ENCODE data around the gene METTL16.

GRCh38 chr17:2503627-2504026 lies 8.1 kb downstream of the METTL16 start:
- TF ChIP-seq JAZF1 (CRISPR knock-in tag; IDR thresholded peaks at IDR 0.05) (no peak), CTCF (IDR thresholded peaks at IDR 0.05) (no peak), TP53 (CRISPR knock-in tag; IDR thresholded peaks at IDR 0.05) (no peak), USF2 (CRISPR knock-in tag; IDR thresholded peaks at IDR 0.05) (no peak), MXD4 (CRISPR knock-in tag; IDR thresholded peaks at IDR 0.05; ENCODE audit: borderline replicate concordance) (no peak), IRF2 (CRISPR knock-in tag; IDR thresholded peaks at IDR 0.05; ENCODE audit: borderline replicate concordance, low read depth) (no peak), ATF3 (CRISPR knock-in tag; conservative IDR thresholded peaks at IDR 0.05) (no peak), ZNF121 (CRISPR knock-in tag; IDR thresholded peaks at IDR 0.05) (no peak), MAX (CRISPR knock-in tag; IDR thresholded peaks at IDR 0.05) (no peak), ZNF512 (CRISPR knock-in tag; IDR thresholded peaks at IDR 0.05; ENCODE audit: borderline replicate concordance) (no peak), IRF1 (CRISPR knock-in tag; IDR thresholded peaks at IDR 0.05) (no peak)
